Fibroblast of upper back skin (primary cell): ENCODE data around the gene DNAH6.
"Not testable (repeated sequence)": the region's sequence is repeated elsewhere in the genome, so short reads cannot be mapped to it uniquely, and the experiment has no call there.

Source experiments
- DNase-seq: peaks from one replicate; pipeline ENCODE4 v3.0.0-alpha.2; 2013

Gene DNAH6

DNA sequence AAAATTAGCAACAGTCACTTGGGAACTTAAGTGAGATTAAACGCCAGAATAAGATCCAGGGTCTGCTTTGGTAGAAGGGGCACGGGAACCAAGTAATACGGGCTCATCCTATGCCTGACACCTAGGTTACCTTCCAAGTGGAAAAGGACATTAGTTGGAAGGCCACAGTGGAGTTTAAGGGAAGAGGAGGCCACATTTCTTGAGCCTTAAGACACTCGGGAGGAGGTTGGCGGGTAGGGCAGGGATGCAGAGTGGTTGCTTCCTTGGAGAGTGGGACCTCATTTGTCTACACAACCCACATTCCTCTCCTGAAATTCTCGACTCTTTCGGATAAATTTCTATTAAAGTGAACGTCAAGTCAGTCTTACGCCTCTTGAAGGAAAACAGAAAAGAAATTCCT, 510 bp upstream of the DNAH6 start:
- DNase-seq: no peak

GRCh38 chr2:84519332-84519957, 3.1 kb downstream of the DNAH6 start:
- no peak for DNase-seq

- DNase-seq: no peak
Observed at GRCh38 chr2:84526562-84526961, 10.3 kb downstream of the DNAH6 start.

GRCh38 chr2:84527137-84528129, 11.1 kb downstream of the DNAH6 start:
- peak; percentile 6 for DNase-seq

DNA sequence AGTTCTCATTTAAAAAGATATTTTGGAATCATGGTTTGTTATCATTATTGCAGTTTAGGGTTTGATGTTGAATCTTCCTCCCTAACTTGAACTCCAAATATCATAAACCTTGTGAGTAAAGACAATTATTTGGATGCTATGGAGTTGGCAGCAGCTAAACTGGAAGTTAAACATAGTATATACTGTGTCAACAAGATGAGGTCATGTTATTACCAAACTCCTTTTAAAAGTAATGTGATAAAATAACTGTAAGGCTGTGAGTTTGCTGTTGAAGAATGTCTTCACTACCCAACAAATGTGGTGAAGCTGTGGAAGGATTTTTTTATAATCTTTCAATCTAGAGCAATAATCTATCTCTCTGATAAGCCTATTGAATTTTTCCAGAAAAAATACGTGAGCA, 16.0 kb downstream of the DNAH6 start:
- DNase-seq: no peak

GRCh38 chr2:84534225-84534624, 17.9 kb downstream of the DNAH6 start:
- DNase-seq: no peak

DNA sequence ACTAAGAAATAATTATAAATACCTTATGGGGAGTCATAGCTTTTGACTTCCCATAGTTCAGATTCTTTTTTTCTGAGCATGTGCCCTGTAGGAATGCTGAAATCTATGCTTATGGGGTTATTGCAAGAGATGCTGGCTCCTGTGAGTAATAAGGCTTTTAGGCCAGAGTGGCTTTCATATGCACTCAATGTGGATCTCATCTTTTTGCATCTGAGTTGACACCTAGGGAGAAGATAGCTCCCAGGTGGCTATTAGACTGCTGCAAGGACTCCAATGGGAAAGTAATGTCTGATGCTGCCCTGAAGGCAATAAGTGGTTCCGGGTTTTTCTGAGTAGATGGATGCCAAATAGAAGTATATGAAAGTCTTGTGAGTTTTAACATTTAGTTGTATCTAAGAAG, 21.0 kb downstream of the DNAH6 start:
- DNase-seq: no peak

- no peak for DNase-seq
Observed at GRCh38 chr2:84539729-84540128, 23.4 kb downstream of the DNAH6 start.

DNA sequence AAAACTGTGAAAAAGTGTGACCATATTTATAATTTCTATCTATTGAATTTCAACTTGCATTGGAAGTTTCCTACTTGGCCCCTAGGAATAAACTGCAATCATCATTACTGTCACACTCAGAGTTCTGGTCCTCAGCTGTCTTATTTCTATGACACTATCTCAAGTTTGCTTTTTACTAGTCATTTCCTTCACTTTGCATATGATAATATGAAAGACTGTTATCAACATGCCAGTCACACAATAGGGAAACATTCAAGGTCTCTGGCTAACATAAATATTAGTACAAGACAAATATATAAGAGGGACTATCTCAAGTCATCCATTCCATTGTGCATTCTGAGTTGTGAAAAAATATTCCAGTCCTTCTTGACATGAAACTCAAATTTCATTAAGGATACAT, 28.7 kb downstream of the DNAH6 start:
- DNase-seq: no peak

GRCh38 chr2:84546551-84546950, 30.3 kb downstream of the DNAH6 start:
- DNase-seq: no peak

DNA sequence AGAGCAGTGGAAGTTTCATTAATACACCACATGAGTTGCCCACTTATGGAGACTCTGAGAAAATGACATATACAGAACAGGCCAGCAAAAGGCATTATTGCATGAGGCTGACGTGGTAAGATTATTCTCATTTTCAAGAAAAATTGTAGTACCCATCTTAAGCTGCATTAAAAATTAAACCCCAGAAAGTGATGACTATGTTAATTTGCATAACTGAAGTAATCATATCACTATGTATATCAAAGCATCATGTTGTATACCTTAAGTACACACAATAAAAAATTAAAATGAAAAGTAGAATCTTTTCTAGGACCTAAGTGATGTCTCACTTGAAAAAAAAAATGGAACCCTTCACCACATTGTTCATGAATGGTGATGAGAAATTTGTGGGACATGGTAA, 32.0 kb downstream of the DNAH6 start:
- no peak for DNase-seq

DNA sequence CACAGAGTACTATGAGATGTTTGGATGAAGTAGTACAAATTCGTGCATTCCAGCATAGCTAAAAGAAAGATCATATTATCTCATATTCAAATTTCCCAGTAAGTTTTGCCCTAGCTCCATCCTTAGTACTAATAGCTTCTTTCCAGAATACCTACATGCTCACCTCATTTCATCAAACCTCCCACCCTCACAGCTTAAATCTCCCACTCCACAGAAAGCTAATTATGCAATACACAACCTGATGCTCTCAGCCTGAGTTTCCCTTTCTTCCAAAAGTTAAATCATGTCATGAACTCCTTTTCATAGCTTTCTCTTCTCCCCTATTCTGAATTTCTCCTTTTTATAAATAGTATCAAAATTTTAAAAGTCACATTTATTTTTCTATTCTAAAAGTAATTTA, 34.6 kb downstream of the DNAH6 start:
- no peak for DNase-seq

GRCh38 chr2:84551526-84551925, 35.2 kb downstream of the DNAH6 start:
- not testable (repeated sequence) for DNase-seq

DNA sequence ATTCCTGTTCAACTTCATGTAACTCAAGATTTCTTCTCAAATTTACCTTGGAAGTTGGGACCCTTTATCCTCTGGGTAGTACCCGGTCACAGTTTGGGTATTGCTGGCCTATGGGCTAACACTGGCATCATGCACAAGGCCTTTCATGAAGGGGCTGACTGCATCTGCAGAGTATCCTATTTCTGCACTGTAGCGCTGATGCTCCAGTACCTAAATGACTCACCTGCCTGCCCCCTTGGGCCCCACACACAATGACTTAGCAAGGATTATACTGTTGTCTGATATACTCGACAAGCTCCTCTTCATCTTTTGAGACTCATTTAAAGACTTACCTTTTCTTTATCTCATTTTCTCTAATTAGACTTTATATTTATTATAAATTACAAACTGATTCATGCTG, 39.9 kb downstream of the DNAH6 start:
- no peak for DNase-seq

- no peak for DNase-seq
Observed at GRCh38 chr2:84559838-84560237, 43.5 kb downstream of the DNAH6 start.

DNA sequence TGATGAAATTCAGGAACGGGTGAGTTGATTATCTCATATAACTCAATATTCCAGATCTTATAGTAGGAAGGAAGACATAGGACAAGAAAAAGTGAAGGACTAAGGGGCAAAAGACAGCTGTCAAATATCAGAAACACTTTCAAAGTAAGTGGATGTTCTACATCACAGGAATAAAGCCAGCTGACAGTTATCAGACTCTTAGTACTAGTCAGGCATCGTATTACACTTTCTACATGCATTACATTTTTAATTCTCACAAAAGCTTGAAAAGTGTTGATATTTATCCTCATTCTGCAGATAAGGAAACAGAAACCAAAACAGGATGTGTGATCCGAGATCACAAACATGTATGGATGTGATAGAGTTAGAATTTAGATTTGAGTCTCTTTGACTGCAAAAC, 63.4 kb downstream of the DNAH6 start:
- DNase-seq: no peak

DNA sequence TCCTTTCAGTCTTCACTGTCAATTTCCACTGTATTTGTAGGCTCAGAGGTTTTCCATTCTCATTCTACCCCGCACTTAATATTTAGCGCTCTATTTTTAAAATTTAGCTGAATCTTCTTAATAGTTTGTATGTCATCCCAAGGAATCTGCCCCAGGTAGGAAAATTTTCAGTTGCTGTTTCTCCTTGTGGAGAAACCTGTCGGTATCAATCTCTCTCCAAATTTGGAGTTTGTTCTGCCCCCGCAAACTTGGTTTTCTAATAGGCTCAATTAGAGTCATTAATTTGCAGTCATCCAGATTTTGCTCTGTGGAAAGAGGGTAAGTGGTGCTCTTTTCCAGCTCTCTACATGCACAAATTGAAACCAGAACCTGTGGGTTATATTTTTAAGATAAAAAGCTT, 87.6 kb downstream of the DNAH6 start:
- no peak for DNase-seq

GRCh38 chr2:84613082-84613481, 96.8 kb downstream of the DNAH6 start:
- no peak for DNase-seq

- no peak for DNase-seq
Observed at GRCh38 chr2:84619794-84620371, 103.6 kb downstream of the DNAH6 start.

DNA sequence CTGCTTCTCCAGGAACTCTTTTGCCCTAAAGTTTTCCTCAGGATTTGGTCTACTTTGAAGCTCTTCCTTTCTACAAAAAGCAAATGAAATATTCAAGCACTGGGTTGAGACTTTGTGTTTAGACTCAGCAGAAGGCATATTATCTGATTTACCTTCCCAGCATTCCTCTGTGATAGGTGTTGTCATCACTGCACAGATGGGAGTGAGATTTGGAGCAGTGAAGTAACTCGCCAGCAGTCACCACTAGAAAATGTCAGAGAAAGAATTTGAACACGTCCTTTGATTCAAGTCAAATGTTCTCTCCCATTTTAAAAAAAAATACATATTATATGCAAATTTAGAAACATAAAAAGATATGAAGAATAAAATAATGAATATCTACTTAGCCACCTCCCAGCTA, 112.2 kb downstream of the DNAH6 start:
- no peak for DNase-seq

GRCh38 chr2:84629550-84629949, 113.3 kb downstream of the DNAH6 start:
- no peak for DNase-seq

- peak; percentile 54 for DNase-seq
Observed at GRCh38 chr2:84631047-84631446, 114.7 kb downstream of the DNAH6 start.

- no peak for DNase-seq
Observed at GRCh38 chr2:84631985-84632384, 115.7 kb downstream of the DNAH6 start.
